ENCODE results near the gene RAX2. TPM values are rescaled to one million over a fixed set of nuclear protein-coding genes. Genes with fewer than 3 reads are reported as not detected.
"Not testable (repeated sequence)": the region's sequence is repeated elsewhere in the genome, so short reads cannot be mapped to it uniquely, and the experiment has no call there.

RAX2 gene
- total RNA-seq, 1 donor from 2014 or later: not detected

- intact Hi-C loops (cut with micrococcal nuclease): loop anchor here (1.0 to 5.0 kb wide), 15 partner anchors 37 to 1919 kb away; partner anchors contain the start of genes EEF2, FZR1, HDGFL2 and HMG20B
These were observed 10.5 kb downstream of the RAX2 start, which contains the start of gene APBA3 for GRCh38 chr19:3761382-3762129. TSS of gene APBA3 (minus strand) at chr19:3761692. CDS start at chr19:3760264, 1,428 bp downstream.

DNA sequence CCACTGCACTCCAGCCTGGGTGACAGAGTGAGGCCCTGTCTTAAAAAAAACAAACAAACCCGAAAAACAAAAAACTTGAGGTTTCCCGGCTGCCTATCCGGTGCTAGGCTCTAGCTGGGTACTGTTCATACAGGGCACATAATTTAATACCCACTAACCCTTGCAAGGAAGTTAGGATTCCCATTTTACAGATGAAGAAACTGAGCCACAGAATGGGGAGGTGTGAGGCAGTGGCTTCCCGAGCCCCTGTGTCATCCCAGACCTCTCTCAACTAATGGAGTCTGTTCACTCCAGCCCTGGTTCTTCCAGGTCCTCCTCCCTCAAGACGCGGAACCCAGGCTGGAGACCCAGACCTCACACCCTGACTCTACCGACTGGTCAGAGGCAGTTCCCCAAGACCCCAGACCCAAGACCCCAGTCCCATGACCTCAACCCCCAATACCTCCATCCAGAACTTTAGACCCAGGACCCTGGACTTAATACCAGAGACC, 11.1 kb downstream of the RAX2 start:
- intact Hi-C loops (cut with micrococcal nuclease): loop anchor here (1.0 to 5.0 kb wide), 5 partner anchors 40 to 978 kb away; partner anchors contain the start of genes HDGFL2, MAP2K2, SGTA and YJU2

GRCh38 chr19:3759482-3760254, 12.4 kb downstream of the RAX2 start:
- intact Hi-C loops (cut with micrococcal nuclease): loop anchor here (2.0 to 5.0 kb wide), 3 partner anchors 363 to 977 kb away; partner anchors contain the start of genes HDGFL2, MAP2K2 and SGTA

GRCh38 chr19:3758297-3758696, 13.7 kb downstream of the RAX2 start:
- intact Hi-C loops (cut with micrococcal nuclease): not testable (repeated sequence)

- intact Hi-C loops (cut with micrococcal nuclease): not testable (repeated sequence)
These were observed 14.3 kb downstream of the RAX2 start for GRCh38 chr19:3757705-3758104.

DNA sequence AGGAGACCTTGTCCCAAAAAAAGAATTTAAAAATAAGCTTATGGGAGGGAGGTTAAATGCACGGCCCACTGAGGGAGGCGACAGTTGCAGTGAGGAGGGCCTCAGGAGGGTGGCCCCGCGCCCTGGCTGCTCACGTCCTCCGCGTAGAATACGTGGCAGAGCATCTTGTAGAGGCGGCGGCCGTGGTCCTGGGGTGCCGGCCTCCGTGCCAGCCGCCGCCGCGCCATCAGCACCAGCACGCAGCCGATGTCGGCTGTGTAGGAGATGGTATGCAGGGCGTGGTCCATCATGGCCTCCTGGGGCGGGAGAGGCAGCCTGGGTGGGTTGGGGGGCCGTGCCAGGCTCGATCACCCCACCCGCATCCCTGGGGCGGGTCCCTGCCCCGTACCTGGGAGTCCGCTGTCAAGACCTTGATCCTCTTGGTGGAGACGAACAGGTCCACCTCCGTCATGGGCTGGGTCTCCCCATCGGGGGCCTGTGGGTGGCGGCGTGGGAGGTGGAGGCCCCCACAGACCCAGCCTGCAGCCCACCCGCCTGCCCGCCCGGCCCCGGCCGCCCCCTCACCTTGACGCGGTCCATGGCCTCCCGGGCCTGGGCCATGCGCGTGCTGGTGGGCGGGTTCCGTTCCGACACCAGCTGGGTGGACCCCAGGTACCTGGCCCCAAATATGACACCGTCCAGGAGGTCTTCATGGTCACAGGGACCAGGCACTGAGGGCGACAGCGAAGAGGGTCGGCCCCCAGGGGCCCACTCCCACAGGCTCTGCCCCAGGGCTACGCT, 18.2 kb downstream of the RAX2 start:
- intact Hi-C loops (cut with micrococcal nuclease): no loop called here

- intact Hi-C loops (cut with micrococcal nuclease): no loop called here
These were observed 19.5 kb downstream of the RAX2 start for GRCh38 chr19:3752492-3752891.

DNA sequence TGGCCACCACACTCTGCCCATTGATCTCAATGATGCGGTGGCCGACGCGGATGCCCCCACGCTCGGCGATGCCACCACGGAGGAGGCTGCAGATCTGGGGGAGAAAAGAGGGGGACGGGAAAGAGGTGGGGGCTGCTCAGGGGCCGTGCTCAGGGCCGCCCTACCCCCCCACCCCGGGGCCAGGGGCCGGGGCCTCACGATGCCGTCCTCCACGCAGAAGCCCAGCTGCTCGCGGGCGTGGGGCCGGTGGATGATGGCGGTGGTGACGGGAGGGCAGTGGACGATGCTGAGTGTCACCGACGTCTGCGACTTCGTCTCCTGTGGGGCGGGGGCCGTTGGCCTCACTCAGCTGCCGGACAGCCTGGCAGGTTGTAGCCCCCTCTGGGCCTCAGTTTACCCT, 20.8 kb downstream of the RAX2 start:
- intact Hi-C loops (cut with micrococcal nuclease): no loop called here

GRCh38 chr19:3750211-3750610, 21.8 kb downstream of the RAX2 start:
- intact Hi-C loops (cut with micrococcal nuclease): no loop called here

- intact Hi-C loops (cut with micrococcal nuclease): no loop called here
These were observed 23.1 kb downstream of the RAX2 start for GRCh38 chr19:3748965-3749364.

GRCh38 chr19:3746371-3747056, 25.5 kb downstream of the RAX2 start:
- intact Hi-C loops (cut with micrococcal nuclease): no loop called here

DNA sequence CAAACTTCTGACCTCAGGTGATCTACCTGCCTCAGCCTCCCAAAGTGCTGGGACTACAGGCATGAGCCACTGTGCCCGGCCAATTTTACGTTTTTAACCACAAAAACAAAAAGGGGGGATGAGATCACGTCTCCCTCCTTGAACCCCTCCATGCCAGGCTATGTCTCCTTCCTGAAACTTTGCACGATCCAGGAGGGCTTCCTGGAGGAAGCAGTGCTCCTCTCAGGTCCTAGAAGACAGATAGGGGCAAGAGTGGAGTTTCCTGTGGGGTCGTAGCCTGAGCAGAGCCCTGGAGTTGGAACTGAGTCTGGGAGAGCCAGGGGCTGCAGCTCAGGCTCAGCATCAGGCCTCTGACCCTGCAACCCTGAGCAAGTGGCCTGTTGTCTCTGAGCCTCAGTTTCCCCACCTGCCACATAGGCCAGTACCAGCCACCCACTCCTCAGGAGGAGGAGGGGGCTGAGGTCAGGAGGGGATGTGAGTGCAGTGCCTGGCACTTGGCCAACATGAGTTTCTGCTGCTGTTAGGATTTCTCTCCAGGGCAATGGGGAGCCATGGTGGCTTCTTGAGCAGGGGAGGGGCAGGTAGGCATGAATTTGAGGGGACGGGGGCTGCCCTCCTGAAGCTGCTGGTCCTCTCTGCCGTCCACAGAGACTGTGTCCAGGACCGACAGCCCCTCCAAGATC, 26.5 kb downstream of the RAX2 start:
- intact Hi-C loops (cut with micrococcal nuclease): no loop called here

DNA sequence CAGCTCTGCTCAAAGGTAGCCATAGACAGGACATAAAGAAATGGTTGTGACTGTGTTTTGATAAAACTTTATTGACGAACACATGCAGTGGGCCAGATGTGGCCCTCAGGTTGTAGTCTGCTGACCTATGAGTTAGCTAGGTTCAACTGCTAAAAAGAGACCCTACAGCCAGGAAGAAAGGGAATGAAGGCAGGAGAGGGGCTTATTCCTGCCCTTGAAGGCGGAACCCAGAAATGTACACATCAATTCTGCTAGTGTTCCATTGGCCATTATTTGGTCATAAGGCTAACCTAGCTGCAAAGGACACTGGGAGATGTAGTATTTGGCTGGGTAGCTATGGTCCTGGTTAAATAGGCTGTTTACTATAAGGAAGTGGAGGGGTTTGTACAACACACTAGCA, 28.5 kb downstream of the RAX2 start:
- intact Hi-C loops (cut with micrococcal nuclease): no loop called here

GRCh38 chr19:3740431-3740830, 31.6 kb downstream of the RAX2 start:
- intact Hi-C loops (cut with micrococcal nuclease): no loop called here

- intact Hi-C loops (cut with micrococcal nuclease): no loop called here
These were observed 33.4 kb downstream of the RAX2 start for GRCh38 chr19:3738477-3739220.

- intact Hi-C loops (cut with micrococcal nuclease): no loop called here
These were observed 34.4 kb downstream of the RAX2 start for GRCh38 chr19:3737487-3738205.

GRCh38 chr19:3736106-3736724, 35.8 kb downstream of the RAX2 start:
- intact Hi-C loops (cut with micrococcal nuclease): no loop called here

- intact Hi-C loops (cut with micrococcal nuclease): no loop called here
These were observed 37.8 kb downstream of the RAX2 start for GRCh38 chr19:3734310-3734600.
